HG03196 (cell line): ENCODE measurements around the gene POLE2.
A peak's percentile ranks its signal among the peaks of the same experiment; 100 is the strongest.
"Not testable (repeated sequence)": the region's sequence is repeated elsewhere in the genome, so short reads cannot be mapped to it uniquely, and the experiment has no call there.

Experiments used
- ATAC-seq: cut with Tn5 transposase; IDR thresholded peaks from one replicate; pipeline ENCODE4 v1.9.1; 2021; ENCODE audit not compliant: unreplicated experiment

Gene POLE2

GRCh38 chr14:49620182-49621113 lies 67.6 kb downstream of the POLE2 start, which contains the start of the genes MGAT2 and RPL36AL:
Gene MGAT2 (plus strand): TSS chr14:49620799. CDS start chr14:49621269, 470 bp downstream.
Gene RPL36AL (minus strand): TSS chr14:49620626. CDS start chr14:49619104, 1,522 bp downstream.
- peak; percentile 91 for ATAC-seq

- no peak for ATAC-seq
These were observed 68.3 kb downstream of the POLE2 start for GRCh38 chr14:49619730-49620129.

GRCh38 chr14:49619273-49619672 lies 68.7 kb downstream of the POLE2 start:
- ATAC-seq = not testable (repeated sequence)

GRCh38 chr14:49617852-49618519 lies 70.0 kb downstream of the POLE2 start:
- ATAC-seq = no peak

- no peak for ATAC-seq
These were observed 72.2 kb downstream of the POLE2 start for GRCh38 chr14:49615776-49616175.

- no peak for ATAC-seq
These were observed 73.8 kb downstream of the POLE2 start for GRCh38 chr14:49614196-49614595.

GRCh38 chr14:49612671-49613070 lies 75.3 kb downstream of the POLE2 start:
- ATAC-seq = no peak

- no peak for ATAC-seq
These were observed 75.8 kb downstream of the POLE2 start for GRCh38 chr14:49612251-49612650.

- ATAC-seq = no peak
These were observed 80.4 kb downstream of the POLE2 start for GRCh38 chr14:49607583-49607982.

GRCh38 chr14:49598485-49599300 lies 89.3 kb downstream of the POLE2 start, which contains the start of gene LRR1:
Gene LRR1 (plus strand): TSS chr14:49598940. CDS start chr14:49599021, 81 bp downstream.
- peak; percentile 59 for ATAC-seq

- no peak for ATAC-seq
These were observed 89.9 kb downstream of the POLE2 start for GRCh38 chr14:49598189-49598484.

- no peak for ATAC-seq
These were observed 93.5 kb downstream of the POLE2 start for GRCh38 chr14:49594347-49595091.
